ENCODE measurements around the gene ELF3.

DNA sequence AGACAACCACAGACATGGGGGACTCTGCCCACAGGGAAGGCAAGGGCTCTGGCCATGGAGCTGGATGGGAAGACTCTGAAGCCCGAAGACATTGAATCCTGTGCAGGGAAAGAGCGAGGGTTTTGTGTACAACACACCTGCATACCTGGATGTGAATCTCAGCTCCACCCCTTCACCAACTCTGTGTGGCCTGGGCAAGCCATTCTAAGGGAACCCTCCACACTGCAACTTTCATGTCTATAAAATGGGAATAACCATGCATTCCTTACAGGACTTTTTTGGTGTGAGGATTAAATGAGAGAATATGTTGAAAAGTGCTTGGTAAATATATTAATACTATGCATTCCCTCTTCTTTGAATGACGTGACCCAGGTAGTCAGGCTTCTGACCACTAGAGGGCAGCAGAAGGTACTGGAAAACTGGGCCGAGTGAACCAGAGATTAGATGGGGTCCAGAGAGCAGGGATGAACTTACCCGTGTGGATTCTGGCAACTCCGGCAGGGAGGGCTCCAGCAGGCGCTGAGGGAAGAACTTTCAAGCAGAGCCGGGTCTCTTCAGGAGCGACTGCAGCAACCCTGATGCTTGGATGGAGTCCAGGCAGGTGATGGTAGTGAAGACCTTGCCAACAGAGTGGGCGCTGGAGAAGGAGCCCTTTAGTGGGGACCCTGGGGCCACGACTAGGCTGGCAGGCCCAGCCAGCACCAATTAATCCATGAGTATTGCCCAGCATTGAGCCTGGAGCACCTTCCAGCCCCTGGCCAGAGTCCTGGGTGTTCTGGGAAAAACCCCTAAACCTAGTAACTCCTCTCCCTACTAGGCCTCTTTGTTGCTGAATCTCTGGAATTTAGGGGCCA, 834 bp upstream of the ELF3 start:
- TF ChIP-seq YY1 (IDR thresholded peaks at IDR 0.05; ENCODE audit: low read depth, low read length), result no peak
- TF ChIP-seq, protein P1, sequence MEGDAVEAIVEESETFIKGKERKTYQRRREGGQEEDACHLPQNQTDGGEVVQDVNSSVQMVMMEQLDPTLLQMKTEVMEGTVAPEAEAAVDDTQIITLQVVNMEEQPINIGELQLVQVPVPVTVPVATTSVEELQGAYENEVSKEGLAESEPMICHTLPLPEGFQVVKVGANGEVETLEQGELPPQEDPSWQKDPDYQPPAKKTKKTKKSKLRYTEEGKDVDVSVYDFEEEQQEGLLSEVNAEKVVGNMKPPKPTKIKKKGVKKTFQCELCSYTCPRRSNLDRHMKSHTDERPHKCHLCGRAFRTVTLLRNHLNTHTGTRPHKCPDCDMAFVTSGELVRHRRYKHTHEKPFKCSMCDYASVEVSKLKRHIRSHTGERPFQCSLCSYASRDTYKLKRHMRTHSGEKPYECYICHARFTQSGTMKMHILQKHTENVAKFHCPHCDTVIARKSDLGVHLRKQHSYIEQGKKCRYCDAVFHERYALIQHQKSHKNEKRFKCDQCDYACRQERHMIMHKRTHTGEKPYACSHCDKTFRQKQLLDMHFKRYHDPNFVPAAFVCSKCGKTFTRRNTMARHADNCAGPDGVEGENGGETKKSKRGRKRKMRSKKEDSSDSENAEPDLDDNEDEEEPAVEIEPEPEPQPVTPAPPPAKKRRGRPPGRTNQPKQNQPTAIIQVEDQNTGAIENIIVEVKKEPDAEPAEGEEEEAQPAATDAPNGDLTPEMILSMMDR (IDR thresholded peaks at IDR 0.05; ENCODE audit: control extremely low read depth in 1 of 3, insufficient read depth in 1 of 3, low read depth in 1 of 3, low read length in 3 of 3), result peak in 2 of 3 experiments; percentile 73 to 82; a peak in 3 of 4 replicates
- TF ChIP-seq EZH2 (IDR thresholded peaks at IDR 0.05; ENCODE audit: low read depth, low read length, severe bottlenecking), result no peak
- no peak for TF ChIP-seq POLR2A (IDR thresholded peaks at IDR 0.05; ENCODE audit: control extremely low read depth in 1 of 2, low read depth in 2 of 2, low read length in 2 of 2)
- TF ChIP-seq KDM1A (IDR thresholded peaks at IDR 0.05; ENCODE audit: borderline replicate concordance, low read length), result no peak
- no peak for TF ChIP-seq BRCA1 (IDR thresholded peaks at IDR 0.05; ENCODE audit: low read depth, low read length)
- peak; percentile 80 to 90 for TF ChIP-seq RAD21 (IDR thresholded peaks at IDR 0.05 in 1 of 2, conservative IDR thresholded peaks at IDR 0.05 in 1 of 2; ENCODE audit: low read depth in 2 of 2, low read length in 2 of 2)
- TF ChIP-seq POLR2AphosphoS5 (IDR thresholded peaks at IDR 0.05; ENCODE audit: low read depth, low read length), result no peak
- no peak for TF ChIP-seq EGR1 (IDR thresholded peaks at IDR 0.05; ENCODE audit: borderline replicate concordance, low read depth, low read length)
- no peak for TF ChIP-seq RNF2 (IDR thresholded peaks at IDR 0.05; ENCODE audit: borderline replicate concordance, low read depth, low read length, missing control alignments, poor library complexity, severe bottlenecking)
